HG03060 (cell line): ENCODE results near the gene KRT77.

Source experiments
- ATAC-seq: cut with Tn5 transposase; IDR thresholded peaks from one replicate; pipeline ENCODE4 v1.9.1; 2021; ENCODE audit warnings: low read depth, moderate number of reproducible peaks; ENCODE audit not compliant: unreplicated experiment

The KRT77 gene

DNA sequence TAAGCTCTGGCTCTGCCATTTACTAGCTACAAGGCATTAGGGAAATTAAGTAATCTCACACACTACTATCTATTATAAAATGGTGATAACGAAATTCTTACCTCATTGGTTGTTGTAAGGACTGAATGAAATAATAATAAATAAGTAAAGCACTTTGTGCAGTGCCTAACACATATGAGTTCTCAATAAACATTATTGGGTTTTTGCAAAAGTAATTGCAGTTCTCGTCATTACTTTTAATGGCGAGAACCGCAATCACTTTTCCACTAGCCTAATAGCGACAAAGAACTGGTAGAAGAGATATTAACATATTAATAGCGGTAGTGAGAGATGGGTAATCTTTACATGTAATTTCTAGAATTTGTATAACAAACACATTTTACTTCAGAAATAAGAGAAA is 9.2 kb downstream of the KRT77 start:
- no peak for ATAC-seq

DNA sequence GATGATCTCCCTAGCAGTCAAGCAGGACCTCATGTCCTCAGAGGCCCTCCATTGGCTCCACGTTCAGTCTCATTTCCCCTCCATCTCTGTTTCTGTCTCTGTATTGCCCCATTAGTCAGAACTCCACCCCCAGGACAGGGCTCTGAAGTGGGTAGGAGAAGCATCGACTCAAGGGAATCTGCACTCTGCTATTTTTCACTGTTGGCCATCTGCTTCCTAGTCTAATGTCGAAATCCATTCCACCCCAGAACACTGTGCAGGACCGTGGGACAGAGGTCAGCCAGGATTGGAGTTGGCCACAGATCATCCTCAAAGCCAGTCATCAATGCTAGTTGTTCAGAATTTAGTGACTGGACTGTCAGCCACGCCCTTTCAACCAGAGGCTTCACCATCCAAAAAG is 10.1 kb downstream of the KRT77 start:
- no peak for ATAC-seq

DNA sequence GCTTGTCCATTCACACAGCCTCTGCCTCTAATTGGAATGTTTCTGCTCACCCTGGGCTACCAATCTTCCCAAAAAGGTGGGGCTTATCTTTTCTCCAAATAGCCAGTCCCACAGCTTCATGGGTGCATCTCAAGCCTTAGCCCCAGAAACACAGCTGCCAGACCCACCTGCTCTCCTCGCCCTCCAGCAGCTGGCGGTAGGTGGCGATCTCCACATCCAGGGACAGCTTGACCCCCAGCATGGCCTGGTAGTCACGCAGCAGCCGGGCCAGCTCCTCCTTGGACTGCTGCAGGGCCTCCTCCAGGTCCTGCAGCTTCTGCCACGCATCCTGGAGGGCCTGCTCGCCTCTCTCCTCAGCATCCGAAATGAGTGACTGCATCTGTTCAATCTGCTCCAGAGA is 11.1 kb downstream of the KRT77 start:
- ATAC-seq, result no peak

DNA sequence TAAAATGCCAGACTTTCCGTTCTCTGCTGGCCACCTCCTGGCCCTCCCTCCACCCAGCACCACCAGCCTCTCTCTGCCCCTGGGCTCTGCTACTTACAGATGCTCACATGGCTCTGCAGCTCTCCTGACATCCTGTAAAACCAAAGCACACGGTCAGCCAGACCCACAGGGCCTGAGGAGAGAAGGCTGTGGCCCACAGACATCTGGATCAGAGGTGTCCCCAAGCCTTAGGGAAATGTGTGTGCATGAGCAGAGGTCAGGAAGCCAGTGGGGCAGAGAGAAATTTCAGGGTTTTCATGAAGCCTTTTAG is 11.5 kb downstream of the KRT77 start:
- no peak for ATAC-seq

DNA sequence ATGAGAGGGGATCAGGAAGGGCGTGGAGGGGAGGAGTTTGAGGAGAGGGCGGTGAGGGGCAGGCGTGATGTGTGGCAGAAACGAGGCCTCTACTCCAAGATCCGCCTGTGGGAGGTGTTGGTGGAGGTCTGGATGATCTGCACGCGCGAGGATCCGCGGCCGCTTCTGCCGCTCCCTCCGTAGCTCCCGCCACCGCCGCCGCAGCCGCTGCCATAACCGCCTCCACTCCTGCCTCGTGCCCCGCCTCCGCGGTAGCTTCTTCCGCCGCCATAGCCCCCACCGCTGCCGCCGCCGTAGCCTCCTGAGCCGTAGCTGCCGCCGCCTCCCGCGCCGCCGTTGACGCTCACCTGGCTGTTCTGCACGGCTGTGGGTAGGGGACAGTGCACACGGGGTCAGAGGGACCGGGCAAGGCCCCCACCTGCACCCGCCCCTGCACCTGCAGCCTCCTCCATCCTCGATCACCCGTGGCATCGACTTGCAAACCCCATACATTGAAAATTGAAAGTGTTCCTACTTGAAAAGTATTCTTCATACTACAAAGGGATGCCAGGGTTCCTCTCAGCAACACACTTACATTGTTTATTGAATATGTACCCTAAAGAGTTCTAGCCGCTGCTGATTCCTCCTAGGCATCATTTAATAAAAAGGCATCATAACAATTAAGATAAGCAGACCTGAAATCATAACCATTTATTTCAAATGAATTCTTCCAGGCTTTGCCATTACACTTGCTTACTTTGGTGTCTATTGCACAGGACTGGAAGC is 12.1 kb downstream of the KRT77 start:
- ATAC-seq, result no peak

DNA sequence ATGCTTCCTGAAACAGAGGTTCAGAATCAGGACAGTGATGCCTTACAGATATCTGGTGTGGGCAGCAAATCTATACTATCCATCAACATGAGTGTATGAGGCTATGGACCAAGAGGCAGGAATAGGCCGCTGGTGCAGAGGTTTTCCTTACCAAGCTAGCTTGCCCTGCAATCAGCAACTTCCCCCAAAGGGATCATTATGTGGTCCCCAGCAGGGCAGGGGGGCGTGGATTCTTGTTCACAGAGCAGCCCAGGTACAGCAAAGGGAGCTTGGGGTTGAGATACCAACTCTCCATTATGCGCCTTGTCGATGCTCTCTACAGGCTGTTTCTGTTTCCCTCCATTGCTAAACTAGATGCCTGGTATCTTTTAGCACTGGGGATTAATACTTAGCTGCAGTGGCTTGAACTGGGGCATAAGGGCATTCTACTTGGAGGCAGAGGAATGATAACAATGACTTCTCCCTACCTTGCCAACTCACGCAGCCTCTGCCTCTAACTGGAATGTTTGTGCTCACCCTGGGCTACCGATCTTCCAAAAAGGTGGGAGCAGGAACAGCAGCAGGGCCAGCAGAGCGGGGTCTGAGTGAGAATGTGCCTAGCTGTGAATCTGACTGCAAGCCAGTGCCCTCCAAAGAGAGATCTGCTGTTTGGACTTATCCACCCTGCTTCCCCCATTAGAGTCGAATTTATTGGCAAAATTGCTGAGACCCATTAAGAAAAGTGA is 12.8 kb downstream of the KRT77 start:
- no peak for ATAC-seq

DNA sequence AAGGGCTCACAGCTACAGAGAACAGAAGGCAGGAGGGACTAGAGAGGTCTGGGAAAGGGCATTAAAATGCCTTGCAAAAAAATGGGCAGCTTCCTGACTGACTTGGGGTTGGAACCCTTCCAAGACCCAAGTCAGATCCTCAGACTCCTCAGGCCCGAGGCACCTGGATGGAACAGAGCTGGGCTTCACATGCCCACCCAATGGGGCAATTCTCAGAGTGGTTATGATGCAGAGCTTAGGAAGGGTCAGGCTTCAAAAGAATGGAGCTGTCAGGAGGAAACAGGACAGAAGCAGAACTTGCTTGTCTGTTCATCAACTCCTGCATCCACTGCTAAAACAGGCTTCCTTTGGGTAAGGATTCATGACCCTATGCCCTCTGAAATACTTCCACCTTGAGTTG is 13.4 kb downstream of the KRT77 start:
- no peak for ATAC-seq

DNA sequence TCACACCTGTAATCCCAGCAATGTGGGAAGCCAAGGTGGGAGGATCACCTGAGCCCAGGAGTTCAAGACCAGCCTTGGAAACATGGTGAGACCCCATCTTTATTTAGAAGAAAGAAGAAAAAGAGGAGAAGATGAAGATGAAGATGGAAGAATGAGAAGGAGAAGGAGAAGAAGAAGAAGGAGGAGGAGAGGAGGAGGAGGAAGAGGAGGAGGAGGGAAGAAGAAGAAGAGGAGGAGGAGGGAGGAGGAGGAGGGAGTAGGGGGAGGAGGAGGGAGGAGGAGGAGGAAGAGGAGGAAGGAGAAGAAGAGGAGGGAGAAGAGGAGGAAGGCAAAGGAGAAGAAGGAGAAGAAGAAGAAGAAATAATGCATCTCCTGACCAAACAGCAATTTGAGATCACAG is 14.1 kb downstream of the KRT77 start:
- no peak for ATAC-seq

DNA sequence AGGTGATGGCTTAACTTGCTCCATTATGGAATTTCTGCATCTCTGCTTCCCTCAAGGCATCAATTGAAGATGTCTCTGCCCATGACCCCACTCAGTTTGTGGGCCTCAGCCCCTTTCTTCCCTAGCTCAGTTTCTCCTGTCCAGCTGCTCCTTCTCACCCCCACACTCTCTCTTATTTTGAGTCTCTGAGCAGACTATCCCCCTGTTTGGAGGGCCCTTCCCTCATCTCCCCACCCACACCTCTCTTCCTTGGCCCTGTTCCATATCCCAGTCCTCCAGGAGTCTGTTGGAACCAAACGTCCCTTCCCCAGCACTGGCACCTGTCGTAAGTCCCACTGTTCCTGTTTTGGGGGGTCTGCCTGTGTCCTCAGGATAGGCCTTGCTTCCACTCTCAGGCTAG is 14.8 kb downstream of the KRT77 start:
- ATAC-seq, result no peak

DNA sequence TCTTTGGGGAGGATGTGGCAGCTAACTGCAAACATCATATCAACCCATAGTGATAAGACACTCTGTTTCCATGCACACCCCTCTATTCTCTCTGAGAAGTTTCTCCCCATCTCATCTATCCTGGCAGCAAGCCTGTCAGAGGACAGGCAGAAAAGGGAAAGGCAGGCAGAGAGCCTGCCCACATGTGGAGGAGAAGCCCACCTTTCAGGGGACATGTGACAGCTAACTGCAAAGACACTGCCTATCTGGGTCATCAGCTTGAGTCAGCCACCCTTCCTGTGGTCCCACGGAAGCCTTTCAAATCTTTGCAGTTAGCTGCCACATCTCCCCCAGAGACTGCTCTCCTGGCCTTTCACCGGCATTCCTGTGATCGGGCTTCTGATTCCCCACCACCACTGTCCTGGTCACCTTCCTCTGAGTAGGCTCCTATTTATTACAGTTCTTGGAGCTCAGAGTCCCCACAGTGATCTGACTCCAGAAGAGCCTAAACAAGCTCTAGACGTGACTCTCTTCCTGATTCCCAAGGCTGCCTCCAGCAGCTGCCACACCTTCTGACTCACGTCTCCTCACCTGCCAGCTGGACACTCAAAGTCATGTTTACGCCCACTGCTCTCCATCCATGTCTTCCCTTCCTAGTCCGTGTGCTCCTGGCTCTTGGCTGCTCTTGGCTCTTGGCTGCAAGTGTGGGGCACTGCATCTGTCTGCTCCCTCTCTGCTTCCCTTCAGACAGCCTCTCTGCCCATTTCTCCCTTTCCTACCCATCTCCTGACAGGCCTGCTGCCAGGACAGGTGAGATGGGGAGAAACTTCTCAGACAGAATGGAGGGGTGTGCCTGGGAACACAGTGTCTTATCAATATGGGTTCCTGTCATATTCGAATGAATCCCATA is 15.6 kb downstream of the KRT77 start:
- ATAC-seq, result no peak

DNA sequence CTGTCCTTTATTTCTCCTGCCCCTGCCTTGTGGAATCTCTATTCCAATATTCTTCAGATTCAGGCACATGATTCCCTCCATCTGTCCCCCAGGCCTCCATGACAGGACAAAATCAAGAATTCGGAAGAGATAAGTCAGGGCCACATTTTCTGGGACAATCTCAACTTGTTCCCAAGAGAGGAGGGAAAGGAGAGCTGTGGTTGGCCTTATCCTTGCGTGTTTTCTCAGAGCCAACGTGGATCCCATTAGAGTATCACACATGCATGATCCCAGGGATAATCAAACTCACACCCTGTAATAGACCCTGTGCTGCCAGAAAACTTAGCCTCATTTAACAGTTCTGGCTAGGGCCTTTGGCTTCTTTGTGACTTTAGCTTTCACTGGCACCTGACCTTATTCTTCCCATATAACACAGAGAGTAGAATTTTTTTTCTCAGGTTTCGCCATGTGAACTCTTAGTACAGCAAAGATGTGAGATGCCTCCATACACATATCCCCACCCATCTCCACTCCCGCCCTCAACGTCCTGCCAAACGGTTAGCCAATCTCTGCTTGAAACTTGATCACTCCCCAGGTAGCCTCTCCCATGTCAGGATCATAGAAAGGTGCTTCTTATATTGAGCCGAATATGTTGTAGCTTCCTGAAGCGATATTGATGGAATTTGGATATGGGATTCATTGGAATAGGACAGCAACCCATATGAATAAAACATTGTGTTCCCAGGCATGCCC is 16.4 kb downstream of the KRT77 start:
- ATAC-seq, result no peak

DNA sequence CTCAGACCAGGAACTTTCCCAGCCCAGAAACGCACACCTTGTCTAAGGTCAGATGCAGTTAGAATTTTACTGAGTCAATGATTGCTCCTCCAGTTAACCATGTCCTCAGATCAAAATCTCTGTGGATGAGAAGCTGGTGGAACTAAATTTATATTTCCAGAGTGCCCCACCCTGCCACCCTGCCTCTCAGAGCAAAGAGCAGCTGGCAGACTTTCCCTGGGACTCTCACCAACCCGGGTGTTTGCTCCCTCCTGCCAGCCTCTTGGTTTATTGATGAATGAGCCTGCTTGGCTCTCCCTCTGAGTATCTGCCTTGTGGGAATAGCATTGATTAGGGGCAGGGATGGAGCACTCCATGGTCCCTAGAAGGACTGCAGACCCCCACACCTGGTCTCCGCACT is 17.3 kb downstream of the KRT77 start:
- ATAC-seq, result no peak

DNA sequence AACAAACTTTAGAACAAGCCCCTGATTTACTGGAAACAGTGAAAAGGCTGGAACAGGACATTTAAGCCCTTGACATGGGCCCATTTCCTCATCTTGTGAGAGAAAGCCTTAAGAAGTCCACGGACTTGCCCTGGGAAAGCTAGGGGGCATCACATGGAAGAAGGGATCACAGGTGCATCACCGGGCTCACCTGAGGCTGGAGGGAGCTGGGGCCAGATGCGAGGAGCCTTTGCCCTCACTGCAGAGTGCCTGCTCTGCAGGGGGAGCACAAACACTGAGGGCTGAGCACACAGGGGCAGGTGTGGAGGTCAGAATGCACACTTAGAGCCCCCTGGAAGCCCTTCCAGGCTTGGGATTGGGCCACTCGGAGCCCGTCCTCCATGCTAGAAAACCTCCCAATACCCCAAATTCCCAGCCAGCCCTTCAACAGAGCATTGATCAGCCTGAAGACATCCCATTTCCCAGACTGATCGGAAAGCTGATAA is 17.9 kb downstream of the KRT77 start:
- no peak for ATAC-seq

DNA sequence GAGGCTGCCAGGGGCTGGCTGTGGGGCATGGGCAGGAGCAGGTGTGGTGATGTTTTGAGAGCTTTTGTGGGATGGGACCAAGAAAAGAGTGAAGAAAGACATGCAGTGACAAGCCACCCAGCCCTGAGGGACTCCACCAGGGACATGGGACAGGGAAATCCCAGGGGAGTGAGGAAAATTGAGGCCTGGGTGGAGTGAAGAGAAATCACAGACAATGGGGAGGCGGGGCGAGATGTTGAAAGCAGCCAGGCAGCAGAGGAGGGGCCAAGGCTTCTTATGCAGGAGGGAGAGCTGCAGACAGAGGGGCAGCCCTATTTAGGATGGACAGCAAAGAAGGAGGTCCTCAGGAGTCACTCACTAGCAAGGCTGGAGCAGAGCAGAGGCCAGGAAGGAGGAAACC is 18.9 kb downstream of the KRT77 start:
- no peak for ATAC-seq

DNA sequence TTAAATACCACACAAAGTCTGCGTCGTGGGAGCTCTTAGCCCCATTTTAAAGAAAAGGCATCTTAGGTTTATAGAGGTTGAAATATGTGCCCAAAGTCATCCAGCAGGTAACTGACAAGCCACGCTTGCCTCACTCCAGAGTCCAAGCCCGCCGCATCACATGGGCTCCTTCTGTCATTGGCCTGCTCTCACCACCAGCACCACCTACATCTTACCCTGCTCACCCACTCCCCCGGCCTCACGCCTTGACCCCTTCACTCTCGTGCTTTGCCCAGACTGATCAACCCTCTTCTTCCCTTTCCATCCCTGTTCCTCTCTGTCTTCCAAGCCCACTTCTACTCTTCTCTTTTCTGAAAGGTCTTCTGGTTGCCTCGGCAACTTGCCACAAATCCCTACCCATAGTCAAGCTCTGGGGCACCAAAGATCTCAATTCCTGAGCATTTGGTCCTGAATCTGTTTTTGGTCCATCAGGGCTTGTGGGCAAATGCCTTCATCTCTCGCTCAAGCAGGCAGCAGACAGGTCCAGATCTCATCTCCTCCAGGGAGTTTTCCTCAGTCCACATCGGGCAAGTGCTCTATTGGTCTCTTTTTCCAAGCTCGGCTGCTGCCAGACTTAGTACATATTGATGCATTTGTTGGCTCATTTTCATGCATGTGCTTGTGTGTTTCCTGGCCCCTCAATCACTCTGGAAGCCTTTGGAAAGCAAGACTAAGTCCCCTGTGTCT is 19.6 kb downstream of the KRT77 start:
- ATAC-seq, result no peak

DNA sequence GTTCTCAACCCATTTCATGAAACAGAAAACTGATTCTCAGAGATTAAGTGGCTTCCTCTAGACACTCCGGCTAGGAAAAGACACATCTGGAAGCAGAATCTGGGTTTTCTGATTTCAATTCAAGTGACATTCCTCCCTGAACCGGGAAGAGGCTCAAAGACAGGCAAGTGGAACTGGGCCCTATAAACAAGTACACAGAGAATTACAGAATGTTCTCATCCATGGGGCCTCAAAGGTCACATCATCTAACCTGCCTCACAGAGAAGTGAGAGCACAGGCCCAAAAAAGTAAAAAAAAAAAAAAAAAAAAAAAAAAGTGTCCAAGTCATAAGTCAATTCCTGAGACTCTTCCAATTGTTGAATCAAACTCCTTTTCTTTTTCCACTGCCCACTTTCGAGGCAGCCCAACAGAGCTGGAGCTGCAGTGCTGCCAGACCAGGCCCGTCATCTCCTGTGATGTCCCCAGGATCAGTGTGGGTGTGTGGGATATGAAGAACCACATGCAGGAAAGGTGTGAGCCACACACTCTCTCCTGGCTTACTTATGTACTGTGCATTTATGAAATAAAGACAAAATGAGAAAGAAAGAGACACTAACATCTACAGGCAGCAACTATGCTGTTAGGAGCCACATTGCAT is 20.3 kb downstream of the KRT77 start:
- no peak for ATAC-seq

DNA sequence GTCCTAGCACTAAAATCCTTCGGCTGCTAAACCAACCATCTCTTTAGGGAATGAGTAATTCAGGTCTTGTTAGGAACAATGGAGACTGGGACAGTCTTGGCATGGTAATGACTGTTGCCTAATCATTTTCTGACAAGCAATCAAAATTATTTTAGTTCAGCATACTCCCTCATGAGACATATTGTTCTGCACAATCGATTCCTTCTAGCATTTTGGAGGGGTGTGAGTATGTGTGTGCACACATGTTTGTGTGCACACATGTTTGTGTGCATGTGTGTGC is 21.0 kb downstream of the KRT77 start:
- ATAC-seq, result no peak

DNA sequence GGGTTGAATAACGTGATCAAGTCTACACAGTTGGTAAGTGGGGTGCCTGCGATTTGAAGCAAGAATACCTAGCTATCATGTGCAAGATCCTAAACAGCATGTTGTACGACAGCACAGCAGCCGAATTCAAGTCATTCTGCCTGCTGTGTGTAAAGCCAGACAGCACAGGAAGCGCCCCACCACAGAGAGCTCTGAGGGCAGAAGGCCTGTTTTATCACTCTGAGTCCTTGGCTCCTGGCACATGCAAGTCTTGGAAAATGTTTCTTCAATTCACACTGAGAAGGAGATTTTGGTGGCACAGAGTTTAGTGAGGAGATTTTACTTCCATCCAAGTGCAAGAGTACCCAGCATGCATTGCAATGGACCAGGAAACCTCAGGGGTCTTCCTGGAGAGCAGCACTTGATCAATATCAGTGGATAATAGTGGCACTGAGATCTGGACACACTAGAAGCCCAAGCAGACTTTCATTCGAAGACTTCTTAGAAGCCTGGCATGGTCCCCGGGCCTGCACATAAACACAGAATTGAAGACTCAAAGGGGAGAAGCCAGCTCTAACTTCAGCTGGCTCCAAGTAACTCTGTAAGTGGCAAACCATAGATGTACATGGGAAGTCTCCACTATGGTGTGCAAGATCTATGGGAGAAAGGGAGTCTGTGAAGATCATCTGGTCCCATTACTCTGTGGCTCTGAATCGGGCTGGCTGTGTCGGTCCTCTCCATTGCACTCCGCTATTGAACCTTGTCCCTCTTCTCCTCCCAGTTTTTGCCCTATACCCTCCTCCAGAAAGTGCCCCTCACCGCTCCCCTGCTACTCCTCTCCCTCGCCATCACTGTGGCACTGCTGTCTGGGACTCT is 21.6 kb downstream of the KRT77 start:
- no peak for ATAC-seq

DNA sequence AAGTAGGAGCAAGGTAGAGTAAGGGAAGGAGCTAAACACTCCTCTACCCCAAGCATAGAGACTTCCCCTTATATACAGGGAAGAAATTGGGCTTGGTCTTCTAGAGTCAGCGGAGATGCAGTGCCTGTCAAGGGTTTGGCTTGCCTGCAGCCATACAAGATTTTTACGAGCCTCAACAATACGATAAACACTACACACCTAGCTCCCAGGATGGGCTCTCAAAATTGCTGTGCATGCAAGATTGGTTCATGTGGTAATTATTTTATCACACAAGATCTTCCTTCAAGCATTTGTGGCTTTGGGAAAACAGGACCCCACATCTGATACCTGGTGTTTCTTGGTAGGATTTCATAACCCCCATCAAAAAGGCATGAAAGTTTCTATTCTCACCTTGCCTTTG is 23.0 kb downstream of the KRT77 start, which contains the start of gene KRT1:
Gene KRT1 (minus strand): TSS at position 45 of the 400 bp plus-strand sequence. CDS start 59 bp downstream, outside the sequence.
- ATAC-seq, result no peak
